NCI-H146 treated with DMSO at 0.1 percent for 48 hours (cell line): ENCODE results near the gene HTT.

Source experiments
- DNase-seq: peaks from one replicate; lab custom pipeline; 2025; ENCODE audit not compliant: unreplicated experiment; lab: John Stamatoyannopoulos, UW

Gene HTT

GRCh38 chr4:3286335-3287175 is 212.1 kb downstream of the HTT start:
- DNase-seq, result no peak

- no peak for DNase-seq
These were observed 212.9 kb downstream of the HTT start for GRCh38 chr4:3287271-3287971.

- DNase-seq, result no peak
These were observed 213.6 kb downstream of the HTT start for GRCh38 chr4:3287972-3288570.

DNA sequence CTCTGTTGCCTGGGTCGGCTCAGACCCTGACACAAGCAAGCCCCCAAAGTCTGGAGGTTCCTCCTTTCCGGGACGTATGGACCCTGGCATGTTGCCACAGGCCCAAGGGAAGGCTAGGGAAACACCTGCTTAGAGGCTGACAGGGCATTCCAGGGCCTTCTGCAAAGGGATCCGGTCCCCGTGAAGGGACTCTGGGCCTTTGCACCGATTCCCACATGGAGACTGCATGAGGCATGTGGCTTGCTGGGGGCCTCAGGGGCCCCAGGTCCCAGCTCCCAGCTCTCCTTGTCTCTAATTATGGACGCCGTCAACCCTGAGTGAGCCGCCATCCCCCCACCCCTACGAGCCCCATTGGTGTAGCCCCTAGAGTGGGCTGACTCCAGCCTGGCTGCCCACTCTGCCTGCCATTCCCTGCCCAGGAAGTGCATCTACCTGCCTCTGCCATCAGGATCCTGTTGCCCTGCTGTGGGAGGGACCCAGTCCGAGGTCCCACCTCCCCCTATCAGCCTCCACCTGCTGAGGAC is 214.2 kb downstream of the HTT start:
- DNase-seq, result no peak

GRCh38 chr4:3290476-3290875 is 216.0 kb downstream of the HTT start:
- DNase-seq, result no peak

DNA sequence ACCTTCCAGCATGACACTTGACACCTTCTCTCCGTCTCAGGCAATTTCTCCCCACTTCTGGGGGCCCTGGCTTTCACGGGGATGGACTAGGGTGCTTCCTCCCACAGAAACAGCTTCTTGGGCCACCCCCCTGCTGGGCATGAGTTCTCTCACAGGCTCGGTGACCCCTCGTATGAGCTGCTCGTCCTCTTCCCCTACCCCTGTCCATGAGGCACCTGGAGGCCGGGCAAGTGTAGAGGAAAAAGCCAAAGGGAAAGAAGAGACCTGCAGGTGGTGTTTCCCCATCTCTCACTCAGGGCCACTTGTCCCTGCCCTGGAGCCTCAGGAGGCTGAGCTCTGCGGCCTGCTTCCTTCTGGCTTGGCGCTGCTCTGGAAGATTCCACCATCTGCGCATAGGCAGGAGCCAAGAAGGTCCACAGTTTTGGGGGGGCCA is 216.4 kb downstream of the HTT start:
- no peak for DNase-seq

GRCh38 chr4:3291411-3291968 is 217.0 kb downstream of the HTT start:
- peak; percentile 81 for DNase-seq

DNA sequence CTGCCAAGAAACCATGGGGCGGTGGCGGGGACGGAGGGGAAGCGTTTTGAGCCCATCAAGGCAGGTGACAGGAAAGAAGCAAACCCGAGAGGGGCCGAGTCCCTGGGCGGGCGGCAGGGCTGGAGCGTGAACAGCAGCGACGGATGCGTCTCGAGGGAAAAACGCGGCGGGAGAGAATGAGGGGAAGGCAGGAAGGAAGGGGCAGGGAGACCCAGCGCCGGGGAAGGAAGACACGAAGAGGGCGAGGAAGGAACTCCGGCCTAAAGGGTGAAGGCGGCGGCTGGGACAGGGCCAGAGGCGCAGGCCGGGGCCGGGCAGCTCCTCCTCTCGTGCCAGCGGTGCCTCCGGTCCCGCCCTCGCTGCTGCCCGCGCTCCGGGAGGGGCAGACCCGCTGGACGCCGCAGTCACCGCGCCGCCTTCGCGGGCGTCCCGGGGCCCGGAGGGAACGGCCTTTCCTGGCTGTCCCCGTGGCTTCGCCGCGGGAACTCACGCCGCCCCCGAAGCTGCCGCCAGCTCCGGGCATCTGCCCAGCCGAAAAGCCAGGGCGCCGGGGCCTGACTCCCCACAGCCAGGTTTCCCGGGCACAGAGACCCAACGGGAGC is 217.6 kb downstream of the HTT start:
- DNase-seq, result peak; percentile 81

- peak; percentile 72 for DNase-seq
These were observed 218.3 kb downstream of the HTT start, which contains the start of gene RGS12 for GRCh38 chr4:3292571-3293400. Gene RGS12, plus strand, starts transcription at chr4:3293021. Its CDS starts 23,150 bp downstream, at chr4:3316171.
